Lower lobe of right lung (tissue), 2 donors: ENCODE results near the gene PILRB. TPM values are rescaled to one million over a fixed set of nuclear protein-coding genes. Genes with fewer than 3 reads are reported as not detected.
"Not testable (repeated sequence)": the region's sequence is repeated elsewhere in the genome, so short reads cannot be mapped to it uniquely, and the experiment has no call there.

Experiments
- ATAC-seq, 2 donors: fragments of 200-7000 bp; cut with Tn5 transposase; one replicate each; pipeline ENCODE4 v1.9.1; 2020 to 2022; ENCODE audit warnings: mild to moderate bottlenecking in 2 of 2, moderate library complexity in 2 of 2
- DNase-seq: peaks from one replicate; pipeline ENCODE4 v3.0.0-alpha.2; 2020
- H3K27ac ChIP-seq: fragments of 200-600 bp; one replicate; pipeline ENCODE4 v1.8.0; 2022
- H3K27me3 ChIP-seq: fragments of 200-600 bp; one replicate; pipeline ENCODE4 v1.8.0; 2022; ENCODE audit warnings: low read depth
- H3K36me3 ChIP-seq: fragments of 200-600 bp; one replicate; pipeline ENCODE4 v1.8.0; 2022; ENCODE audit warnings: mild to moderate bottlenecking
- H3K4me1 ChIP-seq: fragments of 200-600 bp; one replicate; pipeline ENCODE4 v1.8.0; 2022
- H3K4me3 ChIP-seq: fragments of 200-600 bp; one replicate; pipeline ENCODE4 v1.8.0; 2022; ENCODE audit warnings: mild to moderate bottlenecking
- H3K9me3 ChIP-seq: fragments of 200-600 bp; one replicate; pipeline ENCODE4 v1.8.0; 2022
- CTCF ChIP-seq: fragments of 200-600 bp; IDR thresholded peaks from one replicate; pipeline ENCODE4 v1.8.0; 2022; ENCODE audit warnings: antibody characterized with exemption, mild to moderate bottlenecking
- intact Hi-C: fragments of 100-400 bp; cut with DNase I; formaldehyde crosslinking; loops from one replicate; pipeline ENCODE4 v1.11.0; 2022
- total RNA-seq: library from RNA; stranded (reverse); fragmentation: NEBNext Ultra II Directional; extraction: Animal tissue kit (Norgen Biotek cat#: 25700); gene quantifications from one replicate; pipeline ENCODE4 v1.2.1, GENCODE V29; 2021
- donor health status: DM: no; HTN: yes; CAD: no; lungs with severe emphysema.

Gene PILRB
- total RNA-seq, 1 donor from 2014 or later = 35.9 TPM

- Histone ChIP-seq H3K27ac (peak overlapping the region; percentile 83), H3K4me3 (no peak overlapping the region), H3K9me3 (no peaks in the 10 kb centered on the region), H3K4me1 (peaks cover 20% of the 10 kb centered on the region), H3K36me3 (peaks cover 5% of the 10 kb centered on the region), H3K27me3 (no peaks in the 10 kb centered on the region)
- no peak for TF ChIP-seq CTCF
- intact Hi-C loops = no loop called here
- no peak for DNase-seq
- ATAC-seq = peak; percentile 0 to 6
These were observed 14.8 kb downstream of the PILRB start for GRCh38 chr7:100372694-100373093.

GRCh38 chr7:100373261-100373831 is 15.4 kb downstream of the PILRB start, which contains the start of gene PILRA:
Gene PILRA (plus strand): TSS chr7:100373487. CDS start chr7:100373657, 170 bp downstream.
- DNase-seq = peak; percentile 64
- H3K4me1 ChIP-seq = peaks cover 20% of the 10 kb centered on the region
- intact Hi-C loops = no loop called here
- ATAC-seq = peak; percentile 67 to 68
- no peak for TF ChIP-seq CTCF
- H3K9me3 ChIP-seq = no peaks in the 10 kb centered on the region
- H3K36me3 ChIP-seq = peaks cover under 1% of the 10 kb centered on the region
- peak within 1 kb of the TSS; percentile 43 for H3K4me3 ChIP-seq
- no peaks in the 10 kb centered on the region for H3K27me3 ChIP-seq
- peak within 1 kb of the TSS; percentile 83 for H3K27ac ChIP-seq

- Histone ChIP-seq H3K4me1 (peaks cover 23% of the 10 kb centered on the region), H3K27ac (peak overlapping the region; percentile 83), H3K4me3 (peak overlapping the region; percentile 43)
- H3K9me3 ChIP-seq, ATAC-seq, H3K36me3 ChIP-seq, H3K27me3 ChIP-seq, intact Hi-C loops: not testable (repeated sequence)
- peak; percentile 31 for DNase-seq
These were observed 16.1 kb downstream of the PILRB start for GRCh38 chr7:100373870-100374598.

- Histone ChIP-seq H3K27ac (peak overlapping the region; percentile 11), H3K36me3 (no peaks in the 10 kb centered on the region), H3K9me3 (no peaks in the 10 kb centered on the region), H3K27me3 (no peaks in the 10 kb centered on the region), H3K4me3 (peak overlapping the region; percentile 43), H3K4me1 (peaks cover 22% of the 10 kb centered on the region)
- DNase-seq (peak; percentile 20), ATAC-seq (no peak)
- no peak for TF ChIP-seq CTCF
- intact Hi-C loops = no loop called here
These were observed 16.7 kb downstream of the PILRB start for GRCh38 chr7:100374601-100375000.

DNA sequence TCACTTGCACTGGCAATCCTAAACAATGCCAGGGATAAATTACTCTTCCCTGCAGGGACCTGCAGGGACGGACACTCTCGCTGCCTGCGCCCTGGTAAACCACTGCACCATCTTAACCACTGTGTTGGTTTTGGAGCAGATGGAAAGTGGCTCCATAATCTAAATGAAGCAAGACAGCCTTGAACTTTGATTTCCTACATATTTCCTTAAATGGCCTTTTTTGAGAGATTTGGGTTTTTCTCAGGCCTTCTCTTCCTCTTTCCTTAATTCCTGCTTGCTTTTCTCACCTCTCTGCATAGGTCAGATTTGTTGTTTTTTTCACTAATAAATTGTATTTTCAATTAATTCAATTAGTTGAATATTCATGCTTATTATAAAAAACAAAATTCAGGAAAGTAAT is 18.1 kb downstream of the PILRB start:
- intact Hi-C loops = no loop called here
- Histone ChIP-seq H3K36me3 (no peaks in the 10 kb centered on the region), H3K9me3 (no peaks in the 10 kb centered on the region), H3K27me3 (no peaks in the 10 kb centered on the region), H3K27ac (no peak overlapping the region), H3K4me1 (peaks cover 16% of the 10 kb centered on the region), H3K4me3 (peak overlapping the region; percentile 15)
- no peak for TF ChIP-seq CTCF
- ATAC-seq (no peak), DNase-seq (no peak)

DNA sequence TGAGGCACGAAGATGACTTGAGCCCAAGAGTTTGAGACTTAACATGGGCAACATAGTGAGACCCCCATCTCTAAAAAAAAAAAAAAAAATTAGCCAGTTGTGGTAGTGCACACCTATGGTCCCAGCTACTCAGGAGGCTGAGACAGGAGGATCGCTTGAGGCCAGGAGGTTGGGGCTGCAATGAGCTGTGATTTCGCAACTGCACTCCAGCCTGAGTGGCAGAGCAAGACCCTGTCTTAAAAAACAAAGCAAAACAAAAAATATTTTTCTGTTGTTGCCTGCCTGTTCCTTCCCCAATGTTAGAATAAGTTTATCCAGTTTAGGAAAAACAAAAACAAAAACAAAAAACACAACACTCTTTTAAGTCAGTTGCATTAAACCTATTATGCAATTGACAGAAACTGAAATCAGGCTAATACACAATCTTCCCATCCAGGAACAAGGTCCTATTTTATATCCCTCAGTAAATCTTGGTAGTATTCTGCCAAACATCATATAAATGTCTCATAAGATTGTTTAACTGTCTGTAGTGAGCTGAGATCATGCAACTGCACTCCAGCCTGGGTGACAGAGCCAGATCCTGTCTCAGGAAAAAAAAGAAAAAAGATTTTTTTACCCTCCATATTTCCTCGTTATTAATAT is 20.3 kb downstream of the PILRB start:
- Histone ChIP-seq H3K4me3 (no peak overlapping the region), H3K4me1 (peaks cover 3% of the 10 kb centered on the region), H3K36me3 (no peaks in the 10 kb centered on the region), H3K9me3 (no peaks in the 10 kb centered on the region), H3K27me3 (no peaks in the 10 kb centered on the region), H3K27ac (no peak overlapping the region)
- TF ChIP-seq CTCF = no peak
- DNase-seq (no peak), ATAC-seq (no peak)
- intact Hi-C loops = no loop called here
